Mucosa of descending colon (tissue), 3 donors: Measurements from ENCODE around the gene TFB1M. TPM values are rescaled to one million over a fixed set of nuclear protein-coding genes. Genes with fewer than 3 reads are reported as not detected.
"Not testable (repeated sequence)": the region's sequence is repeated elsewhere in the genome, so short reads cannot be mapped to it uniquely, and the experiment has no call there.

ENCODE experiments used
- ATAC-seq: fragments of 200-7000 bp; cut with Tn5 transposase; one replicate; pipeline ENCODE4 v1.9.1; 2020; ENCODE audit warnings: mild to moderate bottlenecking, moderate library complexity
- DNase-seq, 3 donors: peaks; one replicate each; pipeline ENCODE4 v3.0.0-alpha.2; 2020
- H3K36me3 ChIP-seq: fragments of 200-600 bp; one replicate; pipeline ENCODE4 v1.8.0; 2021; ENCODE audit warnings: low read depth, mild to moderate bottlenecking
- H3K4me1 ChIP-seq: fragments of 200-600 bp; one replicate; pipeline ENCODE4 v1.8.0; 2021; ENCODE audit warnings: low read depth, mild to moderate bottlenecking
- H3K4me3 ChIP-seq: fragments of 200-600 bp; one replicate; pipeline ENCODE4 v1.8.0; 2021; ENCODE audit warnings: mild to moderate bottlenecking
- H3K9me3 ChIP-seq: fragments of 200-600 bp; one replicate; pipeline ENCODE4 v1.8.0; 2021; ENCODE audit warnings: mild to moderate bottlenecking
- CTCF ChIP-seq: fragments of 200-600 bp; IDR thresholded peaks from one replicate; pipeline ENCODE4 v1.8.0; 2022; ENCODE audit warnings: antibody characterized with exemption, mild to moderate bottlenecking
- intact Hi-C, 2 donors: fragments of 100-400 bp; cut with DNase I in 1 of 2; cut with micrococcal nuclease in 1 of 2; formaldehyde crosslinking; loops; one replicate each; pipeline versions ENCODE4 v1.11.0 to v1.11.1; 2022; cut with DNase I, micrococcal nuclease
- total RNA-seq, 3 donors: library from RNA; stranded (reverse); fragmentation: NEBNext Ultra II Directional in 2 of 3; extraction: Animal tissue kit (Norgen Biotek cat#: 25700) in 2 of 3; gene quantifications; one replicate each; pipeline versions ENCODE4 v1.2.1 to v1.2.4, GENCODE V29; 2021 to 2023
- donor health status: DM: no; HTN: no; CAD: no; lungs with moderate emphysema.
- donor health status: DM: no; HTN: no; CAD: no.
- donor health status: DM: no; HTN: yes; CAD: no.

The TFB1M gene
- total RNA-seq, 3 donors from 2014 or later: 23.7 to 28.3 (median 26.5) TPM

GRCh38 chr6:155313602-155314091 lies 637 bp downstream of the TFB1M start:
- no peak for TF ChIP-seq CTCF
- peak in 2 of 3 donors; percentile 40 to 44 for DNase-seq
- intact Hi-C loops: no loop called here

GRCh38 chr6:155312950-155313349 lies 1.3 kb downstream of the TFB1M start:
- H3K9me3 ChIP-seq, H3K36me3 ChIP-seq, intact Hi-C loops, DNase-seq, H3K4me3 ChIP-seq, H3K4me1 ChIP-seq, ATAC-seq: not testable (repeated sequence)

More at GRCh38 chr6:155313602-155314091, 637 bp downstream of the TFB1M start:
- no peaks in the 10 kb centered on the region for H3K36me3 ChIP-seq
- peak overlapping the region; percentile 62 for H3K4me3 ChIP-seq
- ATAC-seq: peak; percentile 32
- peaks cover 9% of the 10 kb centered on the region for H3K4me1 ChIP-seq
- no peaks in the 10 kb centered on the region for H3K9me3 ChIP-seq

GRCh38 chr6:155311583-155311982 lies 2.7 kb downstream of the TFB1M start:
- TF ChIP-seq CTCF: no peak
- no peaks in the 10 kb centered on the region for H3K9me3 ChIP-seq
- DNase-seq (no peak), ATAC-seq (no peak)
- peaks cover 9% of the 10 kb centered on the region for H3K4me1 ChIP-seq
- intact Hi-C loops: no loop called here
- H3K36me3 ChIP-seq: no peaks in the 10 kb centered on the region
- no peak overlapping the region for H3K4me3 ChIP-seq

GRCh38 chr6:155311086-155311485 lies 3.2 kb downstream of the TFB1M start:
- DNase-seq: no peak
- Histone ChIP-seq H3K4me1 (peaks cover 9% of the 10 kb centered on the region), H3K36me3 (no peaks in the 10 kb centered on the region), H3K4me3 (no peak overlapping the region), H3K9me3 (no peaks in the 10 kb centered on the region)
- TF ChIP-seq CTCF: no peak
- no peak for ATAC-seq
- intact Hi-C loops: no loop called here

- DNase-seq (no peak), ATAC-seq (no peak)
- intact Hi-C loops: no loop called here
- no peak overlapping the region for H3K4me3 ChIP-seq
- H3K9me3 ChIP-seq: no peaks in the 10 kb centered on the region
- no peaks in the 10 kb centered on the region for H3K36me3 ChIP-seq
- peaks cover 8% of the 10 kb centered on the region for H3K4me1 ChIP-seq
- no peak for TF ChIP-seq CTCF
Measured at GRCh38 chr6:155310596-155310995, 3.7 kb downstream of the TFB1M start.

GRCh38 chr6:155309150-155309549 lies 5.1 kb downstream of the TFB1M start:
- Histone ChIP-seq H3K9me3 (no peaks in the 10 kb centered on the region), H3K4me3 (no peak overlapping the region), H3K36me3 (no peaks in the 10 kb centered on the region), H3K4me1 (peaks cover 4% of the 10 kb centered on the region)
- DNase-seq: no peak
- no peak for TF ChIP-seq CTCF
- intact Hi-C loops: no loop called here
- ATAC-seq: no peak
